ENCODE measurements around the gene MRPL23. TPM values are rescaled to one million over a fixed set of nuclear protein-coding genes. Genes with fewer than 3 reads are reported as not detected.

Gene MRPL23
- total and polyA plus RNA-seq, 9 of the 15 experiments (the other 6 are each of a cell fraction or from before 2014, with no cell fraction given) = 0.44 to 109 (median 37.4) TPM

DNA sequence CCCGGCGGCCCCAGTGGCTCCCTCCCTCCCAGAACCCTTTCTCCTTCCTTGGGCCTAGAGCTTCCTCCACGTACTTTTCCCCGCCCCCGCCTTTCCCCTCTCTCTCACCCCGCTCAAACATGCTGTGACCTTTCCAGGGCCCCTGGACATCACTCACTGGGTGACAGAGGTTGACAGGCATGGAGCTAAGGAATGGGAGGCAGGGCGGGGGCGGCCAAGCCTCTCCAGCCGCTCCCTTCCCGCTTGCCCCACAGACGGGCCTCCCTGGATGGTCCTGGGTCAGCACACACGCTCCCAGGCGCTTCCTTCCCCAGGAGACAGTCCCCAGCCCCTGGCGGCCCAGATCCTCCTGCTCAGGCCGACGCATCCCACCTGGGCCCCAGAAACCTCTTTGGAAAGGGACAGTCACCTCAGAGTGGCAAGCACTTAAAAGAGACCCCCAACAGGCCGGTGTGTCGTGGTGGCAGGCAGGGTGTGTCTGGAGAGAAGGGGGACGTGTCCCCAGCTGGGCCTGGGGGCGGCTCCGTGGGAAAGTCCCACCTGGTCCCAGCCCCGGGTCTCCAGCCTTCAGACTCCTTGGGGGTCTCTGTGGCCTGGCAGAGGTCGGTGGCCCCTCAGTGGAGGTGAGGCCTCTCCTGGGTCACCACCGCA, 41.7 kb downstream of the MRPL23 start (continued):
- TF ChIP-seq NEUROD1 (IDR thresholded peaks at IDR 0.05; ENCODE audit: borderline replicate concordance, low read depth, low read length, partially characterized antibody) = no peak
- TF ChIP-seq TCFL5 (CRISPR knock-in tag; conservative IDR thresholded peaks at IDR 0.05) = no peak
- no peak for TF ChIP-seq ZNF124 (CRISPR knock-in tag; IDR thresholded peaks at IDR 0.05)
- TF ChIP-seq DIDO1 (tag; IDR thresholded peaks at IDR 0.05; ENCODE audit: low read depth) = no peak

- DNase-seq (ENCODE audit: extremely low read depth in 1 of 4, low spot score in 3 of 4) (no peak), ATAC-seq (peak; percentile 26; the same call in 2 of the 3 replicates), FAIRE-seq (no peak)
- Histone ChIP-seq H3K79me2 (ENCODE audit: control insufficient read depth, insufficient read depth, low read length) (no peaks in the 10 kb centered on the region), H3K9me1 (ENCODE audit: control insufficient read depth, insufficient read depth, low read length) (no peaks in the 10 kb centered on the region), H4K20me1 (replicated peaks; ENCODE audit: control insufficient read depth, insufficient read depth, low read length) (no peaks in the 10 kb centered on the region), H2AFZ (ENCODE audit: low read depth, low read length) (no peak overlapping the region), H3K4me2 (ENCODE audit: insufficient read depth, low read length) (no peak overlapping the region), H3K4me3 (no peak overlapping the region), H3K4me1 (replicated peaks in 1 of 2; ENCODE audit: control insufficient read depth in 2 of 2, insufficient read depth in 2 of 2, low read length in 2 of 2) (no peaks in the 10 kb centered on the region; a peak in 1 of 5 replicates), H3K27ac (ENCODE audit: extremely low read depth, low read depth, low read length) (no peak overlapping the region), H3K27me3 (ENCODE audit: control insufficient read depth in 2 of 2, insufficient read depth in 2 of 2, low read length in 2 of 2) (no peaks in the 10 kb centered on the region), H3K36me3 (ENCODE audit: control insufficient read depth, insufficient read depth, low read length) (no peaks in the 10 kb centered on the region), H3K9ac (ENCODE audit: insufficient read depth in 1 of 2, low read depth in 2 of 2, low read length in 2 of 2) (no peak overlapping the region), H3K9me3 (replicated peaks; ENCODE audit: control insufficient read depth, insufficient read depth, low read depth, low read length) (no peaks in the 10 kb centered on the region)
- intact Hi-C loops (cut with micrococcal nuclease) (no loop called here), in situ Hi-C loops (cut with MboI) (no loop called here)
- TF ChIP-seq, protein P1, sequence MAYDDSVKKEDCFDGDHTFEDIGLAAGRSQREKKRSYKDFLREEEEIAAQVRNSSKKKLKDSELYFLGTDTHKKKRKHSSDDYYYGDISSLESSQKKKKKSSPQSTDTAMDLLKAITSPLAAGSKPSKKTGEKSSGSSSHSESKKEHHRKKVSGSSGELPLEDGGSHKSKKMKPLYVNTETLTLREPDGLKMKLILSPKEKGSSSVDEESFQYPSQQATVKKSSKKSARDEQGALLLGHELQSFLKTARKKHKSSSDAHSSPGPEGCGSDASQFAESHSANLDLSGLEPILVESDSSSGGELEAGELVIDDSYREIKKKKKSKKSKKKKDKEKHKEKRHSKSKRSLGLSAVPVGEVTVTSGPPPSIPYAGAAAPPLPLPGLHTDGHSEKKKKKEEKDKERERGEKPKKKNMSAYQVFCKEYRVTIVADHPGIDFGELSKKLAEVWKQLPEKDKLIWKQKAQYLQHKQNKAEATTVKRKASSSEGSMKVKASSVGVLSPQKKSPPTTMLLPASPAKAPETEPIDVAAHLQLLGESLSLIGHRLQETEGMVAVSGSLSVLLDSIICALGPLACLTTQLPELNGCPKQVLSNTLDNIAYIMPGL (CRISPR knock-in tag; IDR thresholded peaks at IDR 0.05) = no peak
- TF ChIP-seq CREB3 (tag; conservative IDR thresholded peaks at IDR 0.05; ENCODE audit: low read depth) = no peak
- TF ChIP-seq GABPB1 (CRISPR knock-in tag; IDR thresholded peaks at IDR 0.05) = no peak
- TF ChIP-seq NCOA6 (IDR thresholded peaks at IDR 0.05) = no peak
- TF ChIP-seq NFIC (IDR thresholded peaks at IDR 0.05) = no peak
- ChIA-PET CTCF (ENCODE audit: low intra/inter-chr PET ratio) (interaction anchor here (0.5 kb wide), 1 partner anchor 14 kb away, joined by 3 read pairs; no protein-coding TSS in a partner anchor), POLR2A (interaction anchor here (0.8 kb wide), 1 partner anchor 19 kb away, joined by 3 read pairs; no protein-coding TSS in a partner anchor)
- no TSS peak for BruUV-seq (replicated peaks)
- no CpG with 5 or more reads among the region's 15 CpGs for WGBS (ENCODE audit: insufficient coverage, low coverage, missing lambda C conversion rate)
Observed at GRCh38 chr11:1989953-1990352, 42.8 kb downstream of the MRPL23 start.

Measured in K562 (cell line).